ENCODE results near the gene C16orf46. TPM values are rescaled to one million over a fixed set of nuclear protein-coding genes. Genes with fewer than 3 reads are reported as not detected.

Gene C16orf46
- total and polyA plus RNA-seq, 4 donors, result 0.08 to 1.4 (median 0.45) TPM

GRCh38 chr16:81026429-81026828, 50.6 kb downstream of the C16orf46 start (continued):
- TF ChIP-seq YY1 (IDR thresholded peaks at IDR 0.05), result no peak
- TF ChIP-seq RXRA (IDR thresholded peaks at IDR 0.05), result no peak
- no peak for TF ChIP-seq CTCF (IDR thresholded peaks at IDR 0.05; ENCODE audit: low read depth, low read length, missing input control)

- H3K27ac ChIP-seq (ENCODE audit: low read depth in 1 of 2, low read length in 2 of 2), result no peak overlapping the region
- peaks cover 6 to 62% (median 37%) of the 10 kb centered on the region in 4 donors for H3K36me3 ChIP-seq (ENCODE audit: control insufficient read depth in 4 of 4, insufficient read depth in 3 of 4, low read depth in 1 of 4, low read length in 3 of 4)
- no peak overlapping the region for H3K9ac ChIP-seq (ENCODE audit: low read depth in 1 of 2, low read length in 2 of 2)
- H3K27me3 ChIP-seq (ENCODE audit: control insufficient read depth in 4 of 4, insufficient read depth in 4 of 4, low read length in 3 of 4), result no peaks in the 10 kb centered on the region
- H3K4me3 ChIP-seq (ENCODE audit: low read depth in 1 of 3, low read length in 3 of 3), result no peak overlapping the region
- H3K9me3 ChIP-seq (ENCODE audit: control insufficient read depth in 4 of 4, low read length in 3 of 4), result no peaks in the 10 kb centered on the region
- DNase-seq (ENCODE audit: low spot score), result no peak
- TF ChIP-seq NR2F2 (IDR thresholded peaks at IDR 0.05) (no peak), GABPA (IDR thresholded peaks at IDR 0.05 in 1 of 2, conservative IDR thresholded peaks at IDR 0.05 in 1 of 2) (no peak), FOXA2 (IDR thresholded peaks at IDR 0.05) (no peak), EGR1 (IDR thresholded peaks at IDR 0.05; ENCODE audit: low read depth in 2 of 2) (no peak), HNF4G (IDR thresholded peaks at IDR 0.05) (no peak), JUND (IDR thresholded peaks at IDR 0.05) (no peak), HNF4A (conservative IDR thresholded peaks at IDR 0.05) (no peak), RXRA (IDR thresholded peaks at IDR 0.05) (no peak), RAD21 (IDR thresholded peaks at IDR 0.05) (no peak), SP1 (IDR thresholded peaks at IDR 0.05) (no peak), REST (IDR thresholded peaks at IDR 0.05) (no peak), CTCF (IDR thresholded peaks at IDR 0.05; ENCODE audit: low read depth, low read length, missing input control) (no peak), MAX (IDR thresholded peaks at IDR 0.05) (no peak), TAF1 (conservative IDR thresholded peaks at IDR 0.05) (no peak), YY1 (IDR thresholded peaks at IDR 0.05) (no peak), FOXA1 (IDR thresholded peaks at IDR 0.05) (no peak), ATF3 (IDR thresholded peaks at IDR 0.05) (no peak), ZBTB33 (IDR thresholded peaks at IDR 0.05) (no peak)
- no peaks in the 10 kb centered on the region for H3K4me1 ChIP-seq (ENCODE audit: control insufficient read depth in 4 of 4, insufficient read depth in 4 of 4, low read length in 3 of 4)
- 96% methylated on average over 2 of the region's 2 CpGs for WGBS
Observed at GRCh38 chr16:81018496-81018895, 58.5 kb downstream of the C16orf46 start.

Measured in liver (tissue), 9 donors.